Measurements from ENCODE around the gene BCL2.

BCL2 gene

GRCh38 chr18:63234841-63235240 is 84.7 kb downstream of the BCL2 start:
- DNase-seq (ENCODE audit: insufficient read length) (no peak), FAIRE-seq (no peak)
- TF ChIP-seq POLR2AphosphoS5 (IDR thresholded peaks at IDR 0.05; ENCODE audit: low read depth, low read length) (no peak), TAF1 (IDR thresholded peaks at IDR 0.05; ENCODE audit: borderline replicate concordance, low read depth, low read length) (no peak), POLR2A (IDR thresholded peaks at IDR 0.05; ENCODE audit: low read depth, low read length) (no peak)

GRCh38 chr18:63234432-63234831 is 85.1 kb downstream of the BCL2 start:
- FAIRE-seq (no peak), DNase-seq (ENCODE audit: insufficient read length) (no peak)
- TF ChIP-seq POLR2A (IDR thresholded peaks at IDR 0.05; ENCODE audit: low read depth, low read length) (no peak), POLR2AphosphoS5 (IDR thresholded peaks at IDR 0.05; ENCODE audit: low read depth, low read length) (no peak), TAF1 (IDR thresholded peaks at IDR 0.05; ENCODE audit: borderline replicate concordance, low read depth, low read length) (no peak)

- FAIRE-seq (peak; percentile 71), DNase-seq (ENCODE audit: insufficient read length) (no peak)
- TF ChIP-seq POLR2AphosphoS5 (IDR thresholded peaks at IDR 0.05; ENCODE audit: low read depth, low read length) (no peak), POLR2A (IDR thresholded peaks at IDR 0.05; ENCODE audit: low read depth, low read length) (no peak), TAF1 (IDR thresholded peaks at IDR 0.05; ENCODE audit: borderline replicate concordance, low read depth, low read length) (no peak)
Observed at GRCh38 chr18:63233334-63233733, 86.2 kb downstream of the BCL2 start.

DNA sequence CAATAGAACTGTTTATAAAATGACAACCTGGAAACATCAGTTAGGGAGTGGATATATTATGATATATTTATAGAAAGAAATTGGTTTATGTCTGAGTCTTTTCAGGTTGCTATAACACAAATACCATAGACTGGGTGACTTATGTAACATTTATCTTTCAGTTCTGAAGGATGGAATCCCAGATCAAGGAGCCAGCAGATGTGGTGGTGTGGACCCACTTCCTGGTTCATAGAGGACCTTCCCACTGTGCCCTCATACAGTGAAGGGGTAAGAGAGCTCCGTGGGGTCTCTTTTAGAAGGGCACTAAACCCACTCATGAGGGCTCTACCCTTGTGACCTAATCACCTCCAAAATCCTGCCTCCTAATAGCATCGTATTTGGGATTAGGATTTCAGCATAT is 86.7 kb downstream of the BCL2 start:
- FAIRE-seq (no peak), DNase-seq (ENCODE audit: insufficient read length) (no peak)
- no peak for TF ChIP-seq POLR2AphosphoS5 (IDR thresholded peaks at IDR 0.05; ENCODE audit: low read depth, low read length)
- no peak for TF ChIP-seq POLR2A (IDR thresholded peaks at IDR 0.05; ENCODE audit: low read depth, low read length)
- TF ChIP-seq TAF1 (IDR thresholded peaks at IDR 0.05; ENCODE audit: borderline replicate concordance, low read depth, low read length): no peak

GRCh38 chr18:63229971-63230370 is 89.6 kb downstream of the BCL2 start:
- no peak for FAIRE-seq
- TF ChIP-seq POLR2AphosphoS5 (IDR thresholded peaks at IDR 0.05; ENCODE audit: low read depth, low read length): no peak
- no peak for TF ChIP-seq POLR2A (IDR thresholded peaks at IDR 0.05; ENCODE audit: low read depth, low read length)
- TF ChIP-seq TAF1 (IDR thresholded peaks at IDR 0.05; ENCODE audit: borderline replicate concordance, low read depth, low read length): no peak
- DNase-seq (ENCODE audit: insufficient read length): no peak

- FAIRE-seq (no peak), DNase-seq (ENCODE audit: insufficient read length) (no peak)
- TF ChIP-seq TAF1 (IDR thresholded peaks at IDR 0.05; ENCODE audit: borderline replicate concordance, low read depth, low read length) (no peak), POLR2A (IDR thresholded peaks at IDR 0.05; ENCODE audit: low read depth, low read length) (no peak), POLR2AphosphoS5 (IDR thresholded peaks at IDR 0.05; ENCODE audit: low read depth, low read length) (no peak)
Observed at GRCh38 chr18:63225434-63225833, 94.1 kb downstream of the BCL2 start.

- DNase-seq (ENCODE audit: insufficient read length) (no peak), FAIRE-seq (peak; percentile 65)
- no peak for TF ChIP-seq POLR2A (IDR thresholded peaks at IDR 0.05; ENCODE audit: low read depth, low read length)
- TF ChIP-seq POLR2AphosphoS5 (IDR thresholded peaks at IDR 0.05; ENCODE audit: low read depth, low read length): no peak
- no peak for TF ChIP-seq TAF1 (IDR thresholded peaks at IDR 0.05; ENCODE audit: borderline replicate concordance, low read depth, low read length)
Observed at GRCh38 chr18:63224630-63225029, 94.9 kb downstream of the BCL2 start.

GRCh38 chr18:63223837-63224236 is 95.7 kb downstream of the BCL2 start:
- FAIRE-seq (no peak), DNase-seq (ENCODE audit: insufficient read length) (no peak)
- TF ChIP-seq POLR2A (IDR thresholded peaks at IDR 0.05; ENCODE audit: low read depth, low read length) (no peak), POLR2AphosphoS5 (IDR thresholded peaks at IDR 0.05; ENCODE audit: low read depth, low read length) (no peak), TAF1 (IDR thresholded peaks at IDR 0.05; ENCODE audit: borderline replicate concordance, low read depth, low read length) (no peak)

GRCh38 chr18:63220903-63221302 is 98.7 kb downstream of the BCL2 start:
- no peak for FAIRE-seq
- TF ChIP-seq POLR2A (IDR thresholded peaks at IDR 0.05; ENCODE audit: low read depth, low read length): no peak
- no peak for TF ChIP-seq TAF1 (IDR thresholded peaks at IDR 0.05; ENCODE audit: borderline replicate concordance, low read depth, low read length)
- TF ChIP-seq POLR2AphosphoS5 (IDR thresholded peaks at IDR 0.05; ENCODE audit: low read depth, low read length): no peak

DNA sequence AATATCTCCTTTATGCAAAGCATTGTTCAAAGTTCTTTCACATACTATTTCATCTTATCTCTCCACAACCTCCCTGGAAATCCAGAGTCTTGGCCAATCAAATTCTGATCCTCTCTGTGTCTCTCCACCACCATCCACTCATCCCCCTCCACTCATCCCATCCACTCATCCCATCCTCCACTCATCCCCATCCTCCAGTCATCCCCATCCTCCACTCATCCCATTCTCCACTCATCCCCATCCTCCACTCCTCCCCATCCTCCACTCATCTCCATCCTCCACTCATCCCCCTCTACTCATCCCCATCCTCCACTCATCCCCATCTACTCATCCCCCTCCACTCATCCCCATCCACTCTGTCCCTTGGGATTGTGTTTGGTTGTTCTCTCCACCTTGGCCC is 101.1 kb downstream of the BCL2 start:
- DNase-seq (ENCODE audit: insufficient read length) (no peak), FAIRE-seq (peak; percentile 98)
- TF ChIP-seq POLR2A (IDR thresholded peaks at IDR 0.05; ENCODE audit: low read depth, low read length) (no peak), TAF1 (IDR thresholded peaks at IDR 0.05; ENCODE audit: borderline replicate concordance, low read depth, low read length) (no peak), POLR2AphosphoS5 (IDR thresholded peaks at IDR 0.05; ENCODE audit: low read depth, low read length) (no peak)

More at GRCh38 chr18:63220903-63221302, 98.7 kb downstream of the BCL2 start:
- DNase-seq (ENCODE audit: insufficient read length): no peak

DNA sequence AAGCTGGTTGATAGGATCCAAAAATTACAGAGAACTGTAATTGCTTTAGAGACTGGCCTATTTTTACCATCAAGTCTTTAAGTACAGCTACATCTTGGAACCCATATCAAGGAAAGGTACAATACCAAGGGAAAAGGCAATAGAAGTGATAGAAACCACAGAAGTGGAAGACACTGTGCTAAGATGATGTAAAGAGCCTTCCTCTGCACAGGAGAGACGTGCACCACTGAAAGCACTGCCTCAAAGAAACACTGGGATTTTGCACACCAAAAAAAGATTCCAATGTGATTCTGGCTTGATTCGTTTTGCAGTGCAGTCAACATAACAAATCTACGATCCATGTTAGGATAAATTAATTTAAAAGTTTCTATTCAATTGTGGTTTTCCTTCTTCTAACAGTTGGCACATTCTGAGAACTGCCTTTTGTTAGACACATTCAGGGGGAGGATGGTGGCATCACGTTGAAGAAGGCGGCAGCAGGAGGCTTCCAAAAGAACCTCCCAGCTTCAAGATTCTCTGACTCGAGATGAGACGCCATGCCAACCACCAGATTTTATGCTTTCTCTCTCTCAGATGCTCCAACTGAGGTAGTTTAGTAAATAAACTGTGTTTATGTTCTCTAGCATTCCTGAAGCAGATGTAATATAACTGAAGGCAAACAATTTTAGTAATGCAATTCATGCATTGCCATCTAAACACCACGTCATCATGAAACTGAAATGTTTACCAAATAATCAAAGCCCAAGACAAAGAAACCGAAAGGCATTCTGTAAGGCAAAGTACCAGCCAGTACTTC is 102.9 kb downstream of the BCL2 start:
- TF ChIP-seq POLR2A (IDR thresholded peaks at IDR 0.05; ENCODE audit: low read depth, low read length) (no peak), TAF1 (IDR thresholded peaks at IDR 0.05; ENCODE audit: borderline replicate concordance, low read depth, low read length) (no peak), POLR2AphosphoS5 (IDR thresholded peaks at IDR 0.05; ENCODE audit: low read depth, low read length) (no peak)
- DNase-seq (ENCODE audit: insufficient read length) (no peak), FAIRE-seq (peak; percentile 69)

All from GM12892 (cell line).